Upper lobe of left lung (tissue), 4 donors: Measurements from ENCODE around the gene PERP.

Source experiments
- CTCF ChIP-seq, 6 experiments: fragments of 450-650 bp in 4 of 6; fragments of 200-600 bp in 2 of 6; sonication (generic) in 2 of 6; IDR thresholded peaks; one replicate each; pipeline ENCODE4 v1.5.1; 2016 to 2019; ENCODE audit warnings: antibody characterized with exemption in 6 of 6
- POLR2A ChIP-seq, 4 donors: fragments of 450-650 bp; IDR thresholded peaks; one replicate each; pipeline ENCODE4 v1.5.1; 2016 to 2017; ENCODE audit warnings: antibody characterized with exemption in 4 of 4, mild to moderate bottlenecking in 2 of 4
- POLR2AphosphoS5 ChIP-seq, 2 donors: sonication (generic); formaldehyde crosslinking; IDR thresholded peaks; one replicate each; pipeline ENCODE4 v1.5.1; 2017; ENCODE audit warnings: antibody characterized with exemption in 2 of 2

GRCh38 chr6:138106665-138107077 lies 548 bp downstream of the PERP start:
- TF ChIP-seq POLR2A (IDR thresholded peaks at IDR 0.05) (no peak), CTCF (IDR thresholded peaks at IDR 0.05) (no peak), POLR2AphosphoS5 (IDR thresholded peaks at IDR 0.05) (no peak)
